Peyer's patch (tissue), 4 donors: Measurements from ENCODE around the gene TRAK2.

ENCODE experiments used
- CTCF ChIP-seq, 6 experiments: fragments of 450-650 bp in 4 of 6; fragments of 200-600 bp in 2 of 6; sonication (generic) in 1 of 6; IDR thresholded peaks; one replicate each; pipeline ENCODE4 v1.5.1; 2017 to 2019; ENCODE audit warnings: antibody characterized with exemption in 6 of 6, mild to moderate bottlenecking in 3 of 6, moderate library complexity in 1 of 6
- POLR2A ChIP-seq, 2 donors: fragments of 450-650 bp; IDR thresholded peaks; one replicate each; pipeline ENCODE4 v1.5.1; 2017; ENCODE audit warnings: antibody characterized with exemption in 2 of 2, mild to moderate bottlenecking in 2 of 2, moderate library complexity in 2 of 2

- no peak for TF ChIP-seq POLR2A (IDR thresholded peaks at IDR 0.05)
- no peak for TF ChIP-seq CTCF (IDR thresholded peaks at IDR 0.05)
Measured at GRCh38 chr2:201411421-201411820, 39.8 kb downstream of the TRAK2 start.
